A204.1 (cell line): ENCODE measurements around the gene PCYT1A.

Source experiments
- FAIRE-seq: peaks from 2 replicates; lab custom pipeline; 2012; peaks lifted over from hg19 to GRCh38; lab: Jason Lieb, UNC

PCYT1A gene

DNA sequence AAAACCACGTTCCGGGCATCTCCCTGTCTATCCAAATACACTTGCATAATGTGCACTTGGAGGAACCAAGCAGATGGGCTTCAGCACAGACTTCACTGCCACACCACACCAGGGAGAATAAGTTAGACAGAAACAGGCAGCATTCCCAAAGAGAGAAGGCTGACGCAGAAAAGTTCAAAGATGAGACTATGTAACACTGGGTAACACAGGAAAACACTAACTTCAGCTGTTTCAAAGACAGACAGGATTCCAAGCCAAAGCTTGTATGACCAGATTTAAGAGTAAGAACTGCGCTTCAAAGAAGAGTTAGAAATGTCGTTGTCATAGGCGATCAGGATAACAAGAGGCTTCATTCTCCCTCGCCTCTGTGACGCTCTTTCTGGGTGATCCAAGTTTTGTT, 51.3 kb downstream of the PCYT1A start:
- FAIRE-seq: no peak

GRCh38 chr3:196235452-196236122, 51.9 kb downstream of the PCYT1A start:
- FAIRE-seq: no peak

DNA sequence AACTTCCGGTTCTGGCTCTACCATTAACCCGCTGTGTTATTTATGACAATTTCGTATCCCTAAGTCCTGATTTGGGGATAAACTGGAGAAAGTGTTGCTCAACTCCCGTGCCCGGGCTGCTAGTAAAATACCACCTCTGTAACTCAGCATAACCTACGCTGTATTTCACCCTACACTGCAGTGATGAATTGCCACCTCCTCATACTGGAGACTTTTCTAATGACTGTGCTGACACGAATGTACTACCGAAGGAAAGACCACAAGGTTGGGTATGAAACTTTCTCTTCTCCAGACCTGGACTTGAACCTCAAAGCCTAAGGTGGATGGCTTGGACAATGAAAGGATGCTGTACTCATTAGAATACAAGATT, 54.7 kb downstream of the PCYT1A start:
- no peak for FAIRE-seq

- FAIRE-seq: no peak
Measured at GRCh38 chr3:196232154-196232881, 55.2 kb downstream of the PCYT1A start.

DNA sequence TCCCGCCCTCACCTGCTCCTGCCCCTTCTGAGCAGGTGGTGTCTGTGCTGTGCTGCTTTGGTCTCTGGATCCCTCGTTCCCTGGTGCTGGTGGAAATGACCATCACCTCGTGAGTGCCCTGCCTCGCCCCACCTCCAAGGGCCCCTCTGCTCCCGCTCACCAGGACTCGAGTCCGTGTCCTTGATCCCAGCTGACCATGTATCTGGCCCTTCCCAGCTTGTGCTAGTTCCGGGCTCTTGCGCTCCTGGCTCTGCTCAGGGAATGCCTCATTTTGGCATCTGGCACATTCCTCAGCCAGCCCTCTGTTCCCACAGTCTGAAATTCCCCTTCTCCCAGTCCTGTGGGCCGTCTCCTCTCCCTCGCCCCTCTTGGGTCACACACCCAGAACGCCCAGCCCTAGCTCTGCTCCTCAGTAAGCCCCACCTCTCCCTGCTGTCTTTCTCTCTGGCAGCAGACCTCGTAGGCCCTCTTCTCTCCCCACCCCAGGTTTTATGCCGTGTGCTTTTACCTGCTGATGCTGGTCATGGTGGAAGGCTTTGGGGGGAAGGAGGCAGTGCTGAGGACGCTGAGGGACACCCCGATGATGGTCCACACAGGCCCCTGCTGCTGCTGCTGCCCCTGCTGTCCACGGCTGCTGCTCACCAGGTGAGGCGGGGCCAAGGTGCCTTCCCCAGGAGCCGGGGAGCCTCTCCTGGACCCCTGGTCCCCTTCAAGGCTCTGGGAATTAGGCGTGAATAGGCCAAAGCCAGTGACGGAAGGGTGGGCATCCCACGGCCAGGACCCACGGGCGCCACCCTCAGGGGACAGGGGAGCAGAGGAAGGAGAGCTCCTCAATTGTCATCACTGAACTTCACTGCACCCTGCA, 59.7 kb downstream of the PCYT1A start:
- FAIRE-seq: no peak

GRCh38 chr3:196227121-196227561, 60.4 kb downstream of the PCYT1A start:
- no peak for FAIRE-seq

GRCh38 chr3:196225763-196226364, 61.7 kb downstream of the PCYT1A start:
- FAIRE-seq: no peak

- FAIRE-seq: no peak
Measured at GRCh38 chr3:196225086-196225485, 62.4 kb downstream of the PCYT1A start.

DNA sequence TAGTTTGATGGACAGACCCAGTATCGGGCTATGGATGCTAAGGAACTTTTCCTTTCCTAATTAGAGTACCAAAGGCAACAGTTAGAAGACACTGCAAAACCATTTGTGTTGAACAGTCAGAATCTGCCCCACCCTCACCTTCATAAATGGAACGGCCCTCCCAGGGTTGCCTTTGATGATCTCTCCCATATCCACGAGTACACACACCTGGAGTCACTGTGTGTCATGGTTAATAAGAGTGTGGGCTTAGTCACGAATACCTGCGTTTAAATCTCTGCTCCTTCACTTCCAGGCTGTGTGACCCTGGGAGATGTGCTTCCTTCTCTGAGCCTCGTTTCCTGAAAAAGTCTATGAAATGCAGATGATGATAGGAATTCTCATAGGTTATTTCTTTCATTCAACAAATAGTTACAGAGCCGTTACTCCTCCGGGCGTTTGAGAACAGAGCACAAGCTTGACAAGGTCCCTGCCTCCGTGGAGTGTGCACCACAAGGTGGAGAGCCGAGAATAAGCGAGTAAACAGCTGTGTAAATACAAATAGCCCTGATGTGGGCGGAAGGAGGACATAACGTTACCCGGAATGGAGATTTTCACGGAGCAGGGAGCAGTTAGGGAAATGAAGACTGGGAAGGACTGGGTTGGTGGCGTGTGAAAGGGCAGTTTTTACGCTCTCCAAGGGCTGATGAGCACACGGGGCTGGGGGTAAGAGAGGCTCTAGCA, 64.5 kb downstream of the PCYT1A start:
- no peak for FAIRE-seq

- no peak for FAIRE-seq
Measured at GRCh38 chr3:196220991-196221390, 66.5 kb downstream of the PCYT1A start.

DNA sequence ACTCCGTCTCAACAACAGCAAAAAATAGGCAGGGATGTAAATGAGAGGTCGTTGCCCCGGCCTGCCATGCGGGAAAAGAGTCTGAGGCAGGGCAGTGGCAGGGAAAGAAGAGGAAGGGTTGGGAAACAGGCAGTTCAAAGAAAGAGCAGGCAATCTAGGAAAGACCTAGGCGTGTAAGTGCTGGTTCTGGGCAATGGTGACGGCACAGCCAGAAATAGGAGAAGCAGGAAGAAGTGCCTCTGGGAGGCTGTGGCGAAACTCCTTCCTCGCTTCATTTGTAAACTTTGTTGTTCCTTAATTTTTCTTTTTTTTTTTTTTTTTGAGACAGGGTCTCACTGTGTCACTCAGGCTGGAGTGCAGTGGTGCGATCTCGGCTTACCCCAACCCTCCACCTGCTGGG, 66.9 kb downstream of the PCYT1A start:
- FAIRE-seq: no peak

DNA sequence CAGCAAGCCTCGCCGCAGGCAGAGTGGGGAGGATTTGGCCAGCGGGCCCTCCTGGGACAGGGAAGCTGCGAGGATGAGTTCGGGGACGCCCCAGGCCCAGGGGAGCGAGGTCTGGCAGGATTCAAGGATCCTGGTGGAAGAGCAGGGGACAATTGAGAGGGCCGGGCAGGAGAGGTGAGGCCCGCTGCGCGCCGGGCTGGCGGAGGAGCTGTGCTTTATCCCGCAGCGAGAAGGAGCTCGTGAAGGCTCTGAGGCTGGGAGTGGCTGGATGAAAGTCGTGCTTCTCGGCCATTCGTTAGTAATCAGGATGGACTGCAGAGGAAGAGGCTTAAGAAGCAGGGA, 67.6 kb downstream of the PCYT1A start:
- FAIRE-seq: no peak

- FAIRE-seq: no peak
Measured at GRCh38 chr3:196219194-196219969, 68.1 kb downstream of the PCYT1A start.

- FAIRE-seq: no peak
Measured at GRCh38 chr3:196218155-196218712, 69.3 kb downstream of the PCYT1A start.

- no peak for FAIRE-seq
Measured at GRCh38 chr3:196217307-196218154, 70.0 kb downstream of the PCYT1A start.

- no peak for FAIRE-seq
Measured at GRCh38 chr3:196216681-196217211, 70.8 kb downstream of the PCYT1A start.

DNA sequence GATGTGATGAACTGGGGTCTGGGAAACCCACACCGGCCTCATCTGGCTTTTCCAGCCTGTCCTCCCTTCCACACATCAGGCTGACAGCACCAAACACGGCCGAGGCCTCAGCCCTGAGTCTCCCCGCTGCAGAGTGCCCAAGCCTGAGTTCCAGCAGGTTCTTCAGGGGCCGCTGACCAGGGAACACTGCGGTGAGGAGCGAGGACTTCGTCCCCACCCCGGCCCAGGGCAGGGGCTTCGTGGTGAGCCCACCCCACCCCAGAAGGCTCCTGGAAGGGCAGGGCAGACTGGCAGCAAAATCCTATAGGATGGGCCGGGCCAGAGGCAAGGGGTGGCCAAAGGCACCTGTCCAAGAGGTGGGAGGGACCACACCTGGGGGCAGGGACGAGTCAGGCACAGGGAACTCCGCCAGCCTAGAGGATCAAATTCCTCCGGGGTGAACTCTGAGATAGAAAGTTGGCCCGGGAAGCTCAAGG, 71.4 kb downstream of the PCYT1A start, which contains the start of gene SLC51A:
Gene SLC51A (plus strand): TSS at position 446 of the 476 bp plus-strand sequence. CDS start 179 bp downstream, outside the sequence.
- FAIRE-seq: no peak

GRCh38 chr3:196215493-196216020, 72.0 kb downstream of the PCYT1A start:
- FAIRE-seq: no peak
